PC-3 (cell line): ENCODE results near the gene MBOAT7. TPM values are rescaled to one million over a fixed set of nuclear protein-coding genes. Genes with fewer than 3 reads are reported as not detected.

Experiments
- ATAC-seq: fragments of 200-7000 bp; cut with Tn5 transposase; 2 replicates; pipeline ENCODE4 v1.9.1; 2020; ENCODE audit warnings: mild to moderate bottlenecking, moderate library complexity
- BruUV-seq: library from RNA; stranded (reverse); fragments of 400-500 nt; replicated peaks from 2 replicates; lab custom pipeline; 2021; lab: Mats Ljungman, UMichigan
- CTCF ChIA-PET: fragments of 300-600 bp; sonication (Branson Sonifier 250); formaldehyde crosslinking; loops from one replicate; lab custom pipeline; 2022; ENCODE audit warnings: antibody characterized with exemption; lab: Charles Lee
- POLR2A ChIA-PET: fragments of 300-600 bp; sonication (Branson Sonifier 250); formaldehyde crosslinking; loops from one replicate; lab custom pipeline; 2022; ENCODE audit warnings: antibody characterized with exemption; ENCODE audit not compliant: unreplicated experiment; lab: Charles Lee
- DNase-seq: peaks from one replicate; pipeline ENCODE4 v3.0.0-alpha.2; 2015
- H2AFZ ChIP-seq: fragments of 300-600 bp; sonication (generic); 2 replicates; pipeline ENCODE4 v1.6.0; 2016; ENCODE audit warnings: antibody characterized with exemption, low read length
- H3F3A ChIP-seq: fragments of 300-600 bp; sonication (generic); one replicate; pipeline ENCODE4 v1.6.0; 2017; ENCODE audit warnings: antibody characterized with exemption, low read length, control low read depth, mild to moderate bottlenecking; ENCODE audit not compliant: unreplicated experiment
- H3K27ac ChIP-seq: fragments of 300-600 bp; sonication (generic); 2 replicates; pipeline ENCODE4 v1.5.1; 2016; ENCODE audit warnings: mild to moderate bottlenecking, low read length
- H3K27me3 ChIP-seq: fragments of 300-600 bp; sonication (generic); 2 replicates; pipeline ENCODE4 v1.6.1; 2016; ENCODE audit warnings: low read length, mixed read lengths
- H3K36me3 ChIP-seq: fragments of 300-600 bp; sonication (generic); 2 replicates; pipeline ENCODE4 v1.6.1; 2016; ENCODE audit warnings: low read depth, mixed run types, low read length, mixed read lengths
- H3K4me1 ChIP-seq: fragments of 300-600 bp; sonication (generic); 2 replicates; pipeline ENCODE4 v1.5.1; 2016; ENCODE audit warnings: low read length; ENCODE audit not compliant: insufficient read depth
- H3K4me2 ChIP-seq: fragments of 300-600 bp; sonication (generic); 2 replicates; pipeline ENCODE4 v1.6.0; 2016; ENCODE audit warnings: low read length
- H3K4me3 ChIP-seq: fragments of 300-600 bp; sonication (generic); 2 replicates; pipeline ENCODE4 v1.5.1; 2016; ENCODE audit warnings: mild to moderate bottlenecking, low read length, mixed read lengths
- H3K79me2 ChIP-seq: fragments of 300-600 bp; sonication (generic); 2 replicates; pipeline ENCODE4 v1.6.1; 2017; ENCODE audit warnings: low read length, mixed read lengths
- H3K9ac ChIP-seq: fragments of 300-600 bp; sonication (generic); 2 replicates; pipeline ENCODE4 v1.6.0; 2016; ENCODE audit warnings: mild to moderate bottlenecking, low read length
- H3K9me2 ChIP-seq: fragments of 300-600 bp; sonication (generic); replicated peaks from 2 replicates; pipeline ENCODE4 v1.6.1; 2016; ENCODE audit warnings: mixed run types, low read length, mixed read lengths
- H3K9me3 ChIP-seq: fragments of 300-600 bp; sonication (generic); 2 replicates; pipeline ENCODE4 v1.6.1; 2016; ENCODE audit warnings: low read length, mixed read lengths
- H4K20me1 ChIP-seq: fragments of 300-600 bp; sonication (generic); 2 replicates; pipeline ENCODE4 v1.6.1; 2016; ENCODE audit warnings: low read length, mixed read lengths
- CTCF ChIP-seq: fragments of 300-600 bp; sonication (generic); conservative IDR thresholded peaks from 2 replicates; pipeline ENCODE4 v1.5.1; 2017; ENCODE audit warnings: antibody characterized with exemption, low read depth, mild to moderate bottlenecking, low read length
- EZH2 ChIP-seq: fragments of 300-600 bp; sonication (generic); IDR thresholded peaks from one replicate; pipeline ENCODE4 v1.6.1; 2017; ENCODE audit warnings: antibody characterized with exemption, mild to moderate bottlenecking, low read length; ENCODE audit not compliant: unreplicated experiment
- EZH2phosphoT487 ChIP-seq: fragments of 300-600 bp; sonication (generic); IDR thresholded peaks from 2 replicates; pipeline ENCODE4 v1.6.1; 2018; ENCODE audit warnings: mild to moderate bottlenecking, antibody characterized with exemption, low read length, borderline replicate concordance
- intact Hi-C: fragments of 100-400 bp; cut with micrococcal nuclease; formaldehyde crosslinking; loops from 2 replicates; pipeline ENCODE4 v1.9.0; 2023
- total RNA-seq: library from RNA; depleted of rRNA; stranded (reverse); fragments of >200 nt; gene quantifications from 2 replicates; pipeline ENCODE4 v1.2.3, GENCODE V29; 2014

MBOAT7 gene
- total RNA-seq, 1 experiment from 2014 or later: 231 TPM

GRCh38 chr19:54156953-54157352 lies 32.4 kb downstream of the MBOAT7 start:
- ChIA-PET CTCF (interaction anchor here (0.8 kb wide), 1 partner anchor 11 kb away, joined by 3 read pairs; no protein-coding TSS in a partner anchor), POLR2A (no interaction called here)
- Histone ChIP-seq H3K4me1 (peaks cover 26% of the 10 kb centered on the region), H3K79me2 (peaks cover 23% of the 10 kb centered on the region), H3K27me3 (no peaks in the 10 kb centered on the region), H3K36me3 (peaks cover 46% of the 10 kb centered on the region), H2AFZ (no peak overlapping the region), H4K20me1 (no peaks in the 10 kb centered on the region), H3K27ac (no peak overlapping the region), H3K9me3 (no peaks in the 10 kb centered on the region), H3K4me3 (no peak overlapping the region), H3K9ac (no peak overlapping the region), H3K4me2 (no peak overlapping the region), H3K9me2 (no peaks in the 10 kb centered on the region), H3F3A (no peaks in the 10 kb centered on the region)
- TF ChIP-seq CTCF (no peak), EZH2phosphoT487 (no peak), EZH2 (no peak)
- BruUV-seq: no TSS peak
- intact Hi-C loops: no loop called here
- no peak for ATAC-seq
- no peak for DNase-seq

GRCh38 chr19:54156490-54156889 lies 32.9 kb downstream of the MBOAT7 start:
- ChIA-PET CTCF (no interaction called here), POLR2A (no interaction called here)
- H4K20me1 ChIP-seq: no peaks in the 10 kb centered on the region
- no peaks in the 10 kb centered on the region for H3K9me3 ChIP-seq
- no peaks in the 10 kb centered on the region for H3F3A ChIP-seq
- intact Hi-C loops: no loop called here
- no peaks in the 10 kb centered on the region for H3K27me3 ChIP-seq
- peaks cover 22% of the 10 kb centered on the region for H3K4me1 ChIP-seq
- no peak overlapping the region for H3K27ac ChIP-seq
- H3K4me2 ChIP-seq: no peak overlapping the region
- BruUV-seq: TSS peak; percentile 1
- peaks cover 19% of the 10 kb centered on the region for H3K79me2 ChIP-seq
- peaks cover 48% of the 10 kb centered on the region for H3K36me3 ChIP-seq
- no peaks in the 10 kb centered on the region for H3K9me2 ChIP-seq
- H2AFZ ChIP-seq: no peak overlapping the region
- H3K4me3 ChIP-seq: no peak overlapping the region
- ATAC-seq (no peak), DNase-seq (no peak)
- H3K9ac ChIP-seq: no peak overlapping the region
- TF ChIP-seq CTCF (no peak), EZH2phosphoT487 (no peak), EZH2 (no peak)

- H3K36me3 ChIP-seq: peaks cover 48% of the 10 kb centered on the region
- no peak overlapping the region for H3K9ac ChIP-seq
- H4K20me1 ChIP-seq: no peaks in the 10 kb centered on the region
- CTCF ChIA-PET: no interaction called here
- no peak overlapping the region for H3K27ac ChIP-seq
- no peaks in the 10 kb centered on the region for H3K9me2 ChIP-seq
- no peak for TF ChIP-seq CTCF
- TF ChIP-seq EZH2phosphoT487: no peak
- TF ChIP-seq EZH2: no peak
- H3K4me3 ChIP-seq: no peak overlapping the region
- H2AFZ ChIP-seq: no peak overlapping the region
- H3K9me3 ChIP-seq: no peaks in the 10 kb centered on the region
- DNase-seq (no peak), ATAC-seq (no peak)
- intact Hi-C loops: no loop called here
- H3K4me2 ChIP-seq: no peak overlapping the region
- H3K4me1 ChIP-seq: peaks cover 14% of the 10 kb centered on the region
- POLR2A ChIA-PET: no interaction called here
- no TSS peak for BruUV-seq
- H3F3A ChIP-seq: no peaks in the 10 kb centered on the region
- H3K27me3 ChIP-seq: no peaks in the 10 kb centered on the region
- peaks cover 15% of the 10 kb centered on the region for H3K79me2 ChIP-seq
Measured at GRCh38 chr19:54155694-54156093, 33.7 kb downstream of the MBOAT7 start.
